Measurements from ENCODE around the gene KRTAP22-1.

Gene KRTAP22-1

GRCh38 chr21:30620522-30620921, 19.6 kb downstream of the KRTAP22-1 start, which contains the start of gene KRTAP20-4:
KRTAP20-4 (plus strand) TSS chr21:30620627.
- DNase-seq (ENCODE audit: extremely low read depth, low read depth), result no peak
- no peak for TF ChIP-seq CTCF (IDR thresholded peaks at IDR 0.05; ENCODE audit: low read depth, low read length)

GRCh38 chr21:30623362-30623761, 22.5 kb downstream of the KRTAP22-1 start:
- DNase-seq (ENCODE audit: extremely low read depth, low read depth), result no peak
- no peak for TF ChIP-seq CTCF (IDR thresholded peaks at IDR 0.05; ENCODE audit: low read depth, low read length)

- TF ChIP-seq CTCF (IDR thresholded peaks at IDR 0.05; ENCODE audit: low read depth, low read length), result no peak
- DNase-seq (ENCODE audit: extremely low read depth, low read depth), result no peak
These were observed 24.7 kb downstream of the KRTAP22-1 start for GRCh38 chr21:30625449-30626165.

- no peak for TF ChIP-seq CTCF (IDR thresholded peaks at IDR 0.05; ENCODE audit: low read depth, low read length)
These were observed 27.2 kb downstream of the KRTAP22-1 start for GRCh38 chr21:30628109-30628508.

GRCh38 chr21:30629200-30629599, 28.3 kb downstream of the KRTAP22-1 start:
- DNase-seq (ENCODE audit: extremely low read depth, low read depth), result no peak
- no peak for TF ChIP-seq CTCF (IDR thresholded peaks at IDR 0.05; ENCODE audit: low read depth, low read length)

More at GRCh38 chr21:30628109-30628508, 27.2 kb downstream of the KRTAP22-1 start:
- no peak for DNase-seq (ENCODE audit: extremely low read depth, low read depth)

GRCh38 chr21:30634906-30635305, 34.0 kb downstream of the KRTAP22-1 start, which contains the start of gene KRTAP20-2:
KRTAP20-2 (plus strand) TSS chr21:30635206; CDS start chr21:30635264, 58 bp downstream.
- no peak for DNase-seq (ENCODE audit: extremely low read depth, low read depth)

More at GRCh38 chr21:30634906-30635305, 34.0 kb downstream of the KRTAP22-1 start, which contains the start of gene KRTAP20-2:
- TF ChIP-seq CTCF (IDR thresholded peaks at IDR 0.05; ENCODE audit: low read depth, low read length), result no peak
